HepG2 (cell line): ENCODE data around the gene MICAL3. TPM values are rescaled to one million over a fixed set of nuclear protein-coding genes. Genes with fewer than 3 reads are reported as not detected.
A peak's percentile ranks its signal among the peaks of the same experiment; 100 is the strongest.

Experiments used
- AHDC1 ChIP-seq: sonication (generic); formaldehyde crosslinking; IDR thresholded peaks from 2 replicates; pipeline ENCODE4 v1.5.1; 2020; ENCODE audit warnings: mild to moderate bottlenecking, missing genetic modification reagents, borderline replicate concordance
- ARID3A ChIP-seq: IDR thresholded peaks from 2 replicates; pipeline ENCODE4 v1.6.1; 2012; ENCODE audit warnings: low read depth, low read length, improper control_type of control experiment
- ATF4 ChIP-seq, 2 experiments: fragments of 450-650 bp in 1 of 2; sonication (generic) in 1 of 2; formaldehyde crosslinking; IDR thresholded peaks; 2 replicates each; pipeline versions ENCODE4 v1.5.0 to v1.8.0; 2020 to 2022; ENCODE audit warnings: mild to moderate bottlenecking in 1 of 2, missing genetic modification reagents in 1 of 2
- KLF12 ChIP-seq: sonication (generic); formaldehyde crosslinking; IDR thresholded peaks from 2 replicates; pipeline ENCODE4 v1.4.0; 2020; ENCODE audit warnings: missing genetic modification reagents, borderline replicate concordance
- NR2F6 ChIP-seq, 2 experiments: IDR thresholded peaks; 2 replicates each; pipeline ENCODE4 v1.6.1; 2016; ENCODE audit warnings: antibody characterized with exemption in 1 of 2, mild to moderate bottlenecking in 1 of 2
- PITX1 ChIP-seq: sonication (generic); formaldehyde crosslinking; IDR thresholded peaks from 2 replicates; pipeline ENCODE4 v1.5.1; 2020; ENCODE audit warnings: mild to moderate bottlenecking, missing genetic modification reagents
- RAD21 ChIP-seq: fragments of 450-650 bp; formaldehyde crosslinking; IDR thresholded peaks from 2 replicates; pipeline ENCODE4 v1.5.0; 2020; ENCODE audit warnings: mild to moderate bottlenecking
- SP2 ChIP-seq: sonication (generic); formaldehyde crosslinking; IDR thresholded peaks from 2 replicates; pipeline ENCODE4 v1.5.1; 2020; ENCODE audit warnings: mild to moderate bottlenecking, missing genetic modification reagents
- TAF15 ChIP-seq: fragments of 200-400 bp; formaldehyde crosslinking; IDR thresholded peaks from one replicate; pipeline ENCODE4 v1.6.1; 2018; ENCODE audit warnings: mild to moderate bottlenecking, low read depth, low read length; ENCODE audit not compliant: poor library complexity, severe bottlenecking
- ZBTB26 ChIP-seq: IDR thresholded peaks from 2 replicates; pipeline ENCODE4 v1.6.1; 2016; ENCODE audit warnings: missing compliant biosample characterization, missing genetic modification reagents, borderline replicate concordance
- ZFP36 ChIP-seq: fragments of 150-350 bp; IDR thresholded peaks from 2 replicates; pipeline ENCODE4 v1.6.1; 2018; ENCODE audit warnings: borderline replicate concordance, low read length, low read depth; ENCODE audit not compliant: partially characterized antibody
- ZMAT3 ChIP-seq: sonication (generic); formaldehyde crosslinking; conservative IDR thresholded peaks from 2 replicates; pipeline ENCODE4 v1.7.0; 2021; ENCODE audit warnings: missing genetic modification reagents
- ZMYM2 ChIP-seq: sonication (generic); formaldehyde crosslinking; IDR thresholded peaks from 2 replicates; pipeline ENCODE4 v1.8.0; 2022; ENCODE audit warnings: mild to moderate bottlenecking, missing genetic modification reagents
- ZNF251 ChIP-seq: sonication (generic); formaldehyde crosslinking; IDR thresholded peaks from 2 replicates; pipeline ENCODE4 v1.9.0; 2021; ENCODE audit warnings: mild to moderate bottlenecking, missing genetic modification reagents
- ZNF292 ChIP-seq: sonication (generic); formaldehyde crosslinking; IDR thresholded peaks from 2 replicates; pipeline ENCODE4 v1.8.1; 2022; ENCODE audit warnings: mild to moderate bottlenecking, low read depth, missing genetic modification reagents, borderline replicate concordance
- ZNF331 ChIP-seq: sonication (generic); formaldehyde crosslinking; IDR thresholded peaks from 2 replicates; pipeline ENCODE4 v1.4.0; 2020; ENCODE audit warnings: missing genetic modification reagents
- ZNF367 ChIP-seq: sonication (generic); formaldehyde crosslinking; IDR thresholded peaks from 2 replicates; pipeline ENCODE4 v1.4.0; 2020; ENCODE audit warnings: missing genetic modification reagents, borderline replicate concordance
- ZNF597 ChIP-seq: sonication (generic); formaldehyde crosslinking; IDR thresholded peaks from 2 replicates; pipeline ENCODE4 v1.5.0; 2020; ENCODE audit warnings: missing genetic modification reagents
- ZNF776 ChIP-seq: sonication (generic); formaldehyde crosslinking; IDR thresholded peaks from 2 replicates; pipeline ENCODE4 v1.4.0; 2020; ENCODE audit warnings: mild to moderate bottlenecking, missing genetic modification reagents
- polyA plus RNA-seq, 8 experiments: library from polyadenylated mRNA; depleted of rRNA in 3 of 8; stranded (reverse) in 7 of 8; unstranded in 1 of 8; fragments of >200 nt; fragmentation: Illumina TruSeq in 4 of 8; extraction: Trizol in 4 of 8; gene quantifications; 2 replicates each; pipeline versions ENCODE4 v1.2.1 to v1.2.3, GENCODE V29; 2011 to 2016; ENCODE audit warnings: low read depth in 4 of 8, missing spikeins in 1 of 8, mixed read lengths in 1 of 8; ENCODE audit not compliant: insufficient read depth in 1 of 8
- total RNA-seq, 5 experiments: library from RNA; depleted of rRNA; stranded (reverse); fragments of >200 nt; fragmentation: Illumina TruSeq; extraction: Trizol; gene quantifications; 2 replicates each; pipeline ENCODE4 v1.2.3, GENCODE V29; 2016; ENCODE audit warnings: low read depth in 1 of 5

The MICAL3 gene
- total and polyA plus RNA-seq, 2 of the 13 experiments (the other 11 are each of a cell fraction or from before 2014, with no cell fraction given), result 5.3 to 12.5 TPM

- TF ChIP-seq AHDC1 (peak; percentile 21; the same call in 1 of the 2 replicates), RAD21 (CRISPR knock-in tag) (no peak), NR2F6 (IDR thresholded peaks at IDR 0.05) (no peak), NR2F6 (CRISPR knock-in tag; IDR thresholded peaks at IDR 0.05) (no peak), ZBTB26 (CRISPR knock-in tag) (no peak), SP2 (CRISPR knock-in tag) (no peak), ARID3A (no peak), ZFP36 (no peak), KLF12 (no peak), ZNF292 (CRISPR knock-in tag) (peak; percentile 76), ZMAT3 (CRISPR knock-in tag) (no peak), ZNF597 (CRISPR knock-in tag) (no peak), PITX1 (0 out of 2 replicates have a peak, but pooled peaks have one; percentile 35), TAF15 (no peak), ZNF251 (no peak), ATF4 (CRISPR knock-in tag; IDR thresholded peaks at IDR 0.05) (no peak), ZNF776 (CRISPR knock-in tag) (no peak), ZMYM2 (CRISPR knock-in tag) (no peak; the same call in 1 of the 2 replicates), ZNF331 (CRISPR knock-in tag) (peak; percentile 54; the same call in 1 of the 2 replicates), ZNF367 (CRISPR knock-in tag) (no peak)
Measured at GRCh38 chr22:17954200-17954859, 70.0 kb downstream of the MICAL3 start (continued).
